Measurements from ENCODE around the gene OR1L1.

The OR1L1 gene

GRCh38 chr9:122661416-122661815, at the start of gene OR1L1:
TSS of gene OR1L1 (plus strand) at chr9:122661716. CDS start at chr9:122661716, 0 bp downstream.
- DNase-seq (ENCODE audit: low spot score) = no peak

DNA sequence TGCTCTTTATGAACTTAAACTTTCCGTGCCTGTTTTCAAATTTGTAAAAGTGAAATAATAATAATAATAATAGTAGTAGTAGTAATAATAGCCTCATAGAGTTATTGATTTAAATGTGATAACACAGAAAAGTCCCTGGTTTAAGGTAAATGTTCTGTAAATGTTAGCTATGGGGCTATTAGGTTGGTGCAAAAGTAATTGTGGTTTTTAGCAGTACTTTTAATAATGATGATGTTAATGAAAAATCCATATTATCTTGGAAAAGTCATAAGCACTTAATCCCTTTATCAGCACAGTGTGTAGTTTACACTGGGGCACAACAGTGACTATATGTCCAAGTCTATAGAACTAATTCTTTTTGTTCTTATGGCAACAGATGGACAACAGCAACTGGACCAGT, 47.2 kb upstream of the OR1L1 start, which contains the start of gene OR1Q1:
TSS of gene OR1Q1 (plus strand) at position 377 of the 400 bp plus-strand sequence. CDS start at position 377, 0 bp downstream.
- no peak for DNase-seq (ENCODE audit: low spot score)

DNA sequence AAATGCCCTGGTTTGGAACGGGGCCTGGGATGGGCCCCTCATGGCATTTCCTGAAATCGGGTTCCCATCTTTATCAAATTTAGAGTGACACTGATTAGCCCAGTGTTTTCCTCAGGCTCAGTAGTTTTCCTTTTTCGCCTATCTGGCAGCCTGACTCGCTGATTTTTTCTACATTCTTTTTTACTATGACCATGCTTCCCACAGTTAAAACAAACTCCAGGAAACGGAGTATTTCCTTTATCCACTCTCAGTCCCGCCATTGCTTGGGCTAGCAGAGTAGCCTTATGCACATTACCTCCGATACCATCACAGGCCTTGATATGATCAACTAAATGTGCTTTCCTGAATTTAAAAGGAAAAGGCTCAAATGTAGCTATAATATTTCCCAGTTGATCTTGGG, 41.5 kb upstream of the OR1L1 start:
- no peak for DNase-seq (ENCODE audit: low spot score)

- no peak for DNase-seq (ENCODE audit: low spot score)
Measured at GRCh38 chr9:122642226-122642625, 19.3 kb upstream of the OR1L1 start.

GRCh38 chr9:122656378-122656777, 5.1 kb upstream of the OR1L1 start:
- DNase-seq (ENCODE audit: low spot score) = no peak

- DNase-seq (ENCODE audit: low spot score) = no peak
Measured at GRCh38 chr9:122657527-122657926, 4.0 kb upstream of the OR1L1 start, which contains the start of gene OR1B1. TSS of gene OR1B1 (minus strand) at chr9:122657627.

- DNase-seq (ENCODE audit: low spot score) = no peak
Measured at GRCh38 chr9:122672481-122672880, 11.0 kb downstream of the OR1L1 start.

GRCh38 chr9:122684851-122685250, 23.3 kb downstream of the OR1L1 start:
- no peak for DNase-seq (ENCODE audit: low spot score)

- DNase-seq (ENCODE audit: low spot score) = no peak
Measured at GRCh38 chr9:122695696-122696095, 34.2 kb downstream of the OR1L1 start.

Measured in hematopoietic multipotent progenitor cell treated with erythropoietin and hydrocortisone succinate and interleukin-3 and kit ligand, for 17 days (in vitro differentiated cells).